NB4 (cell line): ENCODE measurements around the gene THAP3.

Source experiments
- CTCF ChIP-seq: IDR thresholded peaks from one replicate; pipeline ENCODE4 v1.5.1; 2012; ENCODE audit warnings: low read depth, low read length
- MAX ChIP-seq: IDR thresholded peaks from 2 replicates; pipeline ENCODE4 v1.6.1; 2011; ENCODE audit warnings: low read depth, low read length
- POLR2A ChIP-seq: IDR thresholded peaks from 2 replicates; pipeline ENCODE4 v1.6.1; 2011; ENCODE audit warnings: mild to moderate bottlenecking; ENCODE audit not compliant: insufficient read length; ENCODE audit errors: extremely low read depth

DNA sequence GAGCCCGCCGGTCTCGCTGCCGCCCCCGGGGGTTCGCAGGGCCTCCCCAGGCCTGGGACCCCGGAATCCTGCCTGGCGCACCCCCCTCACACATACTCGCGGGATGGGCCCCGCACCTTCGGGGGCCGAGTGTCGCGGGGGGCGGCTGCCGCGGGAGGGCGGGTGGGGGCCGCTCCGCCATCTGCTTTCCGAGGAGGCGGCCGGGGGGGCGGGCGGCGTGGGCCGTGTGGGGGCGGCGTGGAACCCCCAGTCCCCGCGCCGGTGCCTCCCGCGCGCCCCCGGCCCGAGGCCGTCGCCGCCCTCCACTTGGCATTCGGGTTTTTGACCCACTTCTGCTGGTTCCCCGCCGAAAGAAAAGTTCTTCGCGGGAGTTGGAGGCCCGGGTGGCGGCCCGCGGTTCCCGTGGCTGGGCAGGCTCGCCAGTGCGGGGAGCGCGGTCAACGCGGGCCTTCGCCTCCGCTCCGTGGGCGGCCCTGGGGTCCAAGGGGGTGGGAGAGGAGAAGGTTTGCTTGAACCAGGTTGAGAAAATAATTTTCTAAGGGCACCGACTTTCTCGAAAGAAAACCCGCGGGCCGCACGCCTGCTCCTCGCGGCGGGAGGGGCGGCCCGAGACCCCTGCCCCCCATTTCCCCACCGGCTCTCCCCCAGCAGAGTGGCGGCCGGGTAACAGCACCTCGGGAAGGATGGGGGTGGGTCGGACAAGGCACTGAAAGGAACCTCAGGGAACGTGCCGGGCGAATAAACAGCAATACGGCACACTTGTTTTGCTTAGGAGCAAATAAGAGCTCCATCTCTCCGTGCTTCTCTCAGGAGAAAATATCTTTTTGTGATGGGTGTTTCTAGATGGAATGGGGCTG lies 9.5 kb upstream of the THAP3 start:
- TF ChIP-seq CTCF, result no peak
- TF ChIP-seq MAX, result no peak
- no peak for TF ChIP-seq POLR2A
